GM12801 (cell line): Measurements from ENCODE around the gene NMNAT2.

Experiments used
- CTCF ChIP-seq: IDR thresholded peaks from one replicate; pipeline ENCODE4 v1.5.1; 2011; ENCODE audit warnings: control low read depth; ENCODE audit not compliant: insufficient read length; ENCODE audit errors: extremely low read depth

The NMNAT2 gene

GRCh38 chr1:183222909-183223308 lies 195.3 kb downstream of the NMNAT2 start:
- TF ChIP-seq CTCF: no peak

- TF ChIP-seq CTCF: no peak
Observed at GRCh38 chr1:183219616-183220009, 198.6 kb downstream of the NMNAT2 start.

GRCh38 chr1:183218971-183219615 lies 199.1 kb downstream of the NMNAT2 start:
- no peak for TF ChIP-seq CTCF

GRCh38 chr1:183218027-183218618 lies 200.1 kb downstream of the NMNAT2 start:
- TF ChIP-seq CTCF: no peak

GRCh38 chr1:183215936-183216335 lies 202.2 kb downstream of the NMNAT2 start:
- no peak for TF ChIP-seq CTCF

- TF ChIP-seq CTCF: no peak
Observed at GRCh38 chr1:183215076-183215720, 203.0 kb downstream of the NMNAT2 start.

GRCh38 chr1:183214021-183214970 lies 203.9 kb downstream of the NMNAT2 start:
- no peak for TF ChIP-seq CTCF
